GM21717 (cell line): ENCODE data around the gene MMP24OS.

ENCODE experiments used
- ATAC-seq: cut with Tn5 transposase; IDR thresholded peaks from one replicate; pipeline ENCODE4 v1.9.1; 2021; ENCODE audit warnings: mild to moderate bottlenecking, moderate library complexity; ENCODE audit not compliant: unreplicated experiment

MMP24OS gene

GRCh38 chr20:35291654-35292503 is 14.0 kb upstream of the MMP24OS start, which contains the start of gene FAM83C:
FAM83C (minus strand) TSS chr20:35292425; CDS start chr20:35292304, 121 bp downstream.
- no peak for ATAC-seq

GRCh38 chr20:35290887-35291417 is 13.0 kb upstream of the MMP24OS start:
- no peak for ATAC-seq

GRCh38 chr20:35290186-35290886 is 12.4 kb upstream of the MMP24OS start:
- no peak for ATAC-seq

DNA sequence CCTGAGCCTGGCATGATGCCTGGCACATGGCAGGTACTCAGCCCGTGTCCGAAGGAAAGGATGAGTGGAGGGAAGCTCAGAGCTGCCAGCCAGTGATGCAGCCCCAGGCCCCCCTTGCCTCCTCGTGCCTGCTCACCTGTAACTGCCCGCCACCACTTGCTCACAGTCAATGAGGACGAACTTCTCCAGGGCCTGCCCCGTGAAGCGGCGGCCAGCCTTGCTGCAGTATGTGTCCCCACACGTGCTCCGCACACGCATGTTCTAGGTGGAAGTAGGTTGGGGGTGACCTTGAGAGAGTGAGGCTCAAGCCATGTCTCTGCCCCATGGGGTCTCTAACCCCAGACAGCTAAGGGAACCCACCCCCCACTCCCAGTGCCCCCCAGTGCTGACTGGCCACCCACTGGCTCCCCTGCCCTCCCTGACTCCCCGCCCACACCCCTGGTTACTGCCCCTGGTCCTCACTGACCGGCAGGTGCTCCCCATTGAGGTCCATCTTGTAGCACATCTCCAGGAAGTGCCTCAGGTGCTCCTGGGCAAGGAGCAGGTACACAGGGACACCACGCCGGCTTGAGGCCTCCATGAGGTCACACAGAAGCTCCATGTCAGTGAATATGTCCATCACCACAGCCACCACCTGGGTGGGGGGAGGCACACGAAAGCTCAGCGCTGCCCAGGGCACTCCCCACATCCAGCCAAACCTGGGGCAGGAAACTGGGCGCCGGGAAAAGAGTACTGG is 10.6 kb upstream of the MMP24OS start:
- ATAC-seq, result no peak

DNA sequence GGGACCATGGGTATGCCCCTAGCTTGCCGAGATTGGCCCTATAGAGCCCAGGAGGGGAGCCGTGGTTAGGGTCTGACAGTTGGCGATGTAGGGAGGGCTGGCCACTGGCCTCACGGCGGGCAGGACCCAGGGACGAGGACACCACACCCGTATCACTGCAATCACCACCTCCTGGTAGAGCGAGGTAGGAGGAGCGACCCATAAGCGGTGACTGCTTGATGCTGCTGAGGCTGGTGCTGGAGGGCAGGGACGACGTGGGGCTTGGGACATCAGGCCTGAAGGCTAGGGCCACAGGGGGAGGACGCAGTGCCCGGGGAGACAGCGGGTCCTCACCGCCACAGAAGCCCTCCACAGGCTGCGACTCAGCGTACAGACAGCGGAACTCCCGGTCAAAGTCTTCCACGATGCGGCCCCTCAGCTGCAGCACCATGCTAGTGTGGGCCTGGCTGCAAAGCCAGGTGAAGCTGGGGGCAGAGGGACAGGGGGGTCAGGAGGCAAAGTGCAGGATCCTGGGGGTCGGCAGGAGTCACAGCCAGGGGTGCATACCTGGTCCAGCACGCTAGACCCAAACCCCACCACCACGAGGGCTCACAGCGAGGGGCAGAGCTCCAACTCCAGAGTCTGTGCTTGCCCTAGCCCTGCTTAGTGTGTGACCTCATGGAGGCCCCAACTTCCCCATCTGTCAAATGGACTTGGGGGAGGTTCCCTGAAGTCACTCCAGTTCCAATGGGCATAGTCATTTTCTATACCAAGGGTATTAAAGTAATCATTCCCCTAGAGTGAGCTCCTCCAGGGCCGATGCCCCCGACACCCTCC is 9.8 kb upstream of the MMP24OS start:
- no peak for ATAC-seq

DNA sequence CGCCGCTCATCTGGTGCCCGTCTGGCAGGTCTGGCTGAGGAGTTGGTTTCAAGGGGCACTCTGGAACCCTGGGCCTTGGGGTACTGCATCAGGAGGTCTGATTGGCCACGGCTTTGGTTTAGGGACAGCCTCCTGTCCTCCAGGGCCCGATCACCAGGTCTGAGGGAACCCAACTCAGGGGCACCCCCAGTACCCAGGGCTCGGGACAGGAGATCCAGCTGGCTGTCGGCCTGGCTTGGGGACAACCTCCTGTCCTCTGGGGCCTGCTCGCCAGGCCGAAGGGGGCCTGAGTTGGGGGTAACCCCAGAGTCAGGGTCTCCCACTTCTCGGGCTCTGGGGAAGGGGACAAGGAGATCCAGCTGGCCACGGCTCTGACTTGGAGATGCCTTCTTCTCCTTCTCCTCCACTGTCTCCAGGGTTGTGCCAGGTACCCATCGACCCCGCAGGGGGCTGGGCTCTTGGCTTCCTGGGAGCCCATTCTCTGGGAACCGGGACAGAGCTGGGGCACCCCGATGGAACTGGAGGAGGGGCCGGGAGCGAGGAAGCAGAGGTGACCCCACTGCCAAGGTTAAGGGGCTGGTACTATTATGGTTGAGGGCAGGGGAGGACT is 9.1 kb upstream of the MMP24OS start:
- ATAC-seq, result no peak

DNA sequence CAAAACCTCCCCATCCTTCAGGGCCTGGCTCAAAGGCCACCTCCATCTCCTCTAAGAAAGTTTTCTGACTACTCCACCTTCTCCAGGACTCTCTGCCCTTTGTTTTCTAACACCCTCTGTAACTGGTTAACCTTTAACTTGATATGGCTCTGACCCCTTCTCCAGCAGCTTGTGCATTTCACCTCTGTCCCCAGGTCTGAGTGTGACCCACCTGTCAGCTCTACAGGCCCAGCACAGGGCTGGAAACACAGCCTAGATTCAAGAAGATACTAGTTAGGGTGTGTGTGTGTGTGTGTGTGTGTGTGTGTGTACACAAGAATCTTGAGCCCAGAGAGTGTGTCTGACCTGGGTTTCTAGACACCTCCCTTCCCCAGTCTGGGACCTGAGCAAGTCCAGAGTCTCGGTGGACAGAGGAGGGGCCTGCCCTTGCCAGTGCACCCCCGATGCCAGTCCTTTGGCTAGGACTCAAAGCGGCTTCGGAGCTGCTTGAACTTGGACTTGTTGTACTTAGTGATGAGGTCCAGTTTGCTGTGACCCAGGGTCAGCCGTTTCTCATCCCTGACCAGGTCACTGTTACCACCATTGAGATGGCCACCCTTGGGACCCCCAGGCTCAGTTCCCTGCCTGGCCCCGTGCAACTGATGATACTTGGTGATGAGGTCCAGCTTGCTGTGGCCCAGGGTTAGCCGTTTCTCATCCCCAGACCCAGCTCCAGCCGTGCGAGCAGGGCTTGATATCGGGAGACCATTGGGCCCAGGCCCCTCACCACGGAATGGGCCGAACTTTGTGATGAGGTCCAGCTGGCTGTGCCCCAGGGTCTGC is 8.4 kb upstream of the MMP24OS start:
- ATAC-seq, result no peak

DNA sequence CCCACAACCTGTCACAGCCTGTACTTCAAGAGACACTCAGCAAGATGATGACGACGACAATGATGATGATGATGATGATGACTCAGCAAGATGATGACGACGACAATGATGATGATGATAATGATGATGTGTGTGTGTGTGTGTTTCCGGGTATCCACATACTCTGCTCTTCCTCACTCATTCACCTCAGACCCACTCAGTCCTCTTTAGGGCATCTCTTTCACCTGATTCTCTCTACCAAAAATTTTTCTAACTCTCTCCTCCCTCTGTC is 7.8 kb upstream of the MMP24OS start:
- ATAC-seq, result no peak

- no peak for ATAC-seq
Observed at GRCh38 chr20:35284992-35285805, 7.3 kb upstream of the MMP24OS start.

GRCh38 chr20:35284267-35284991 is 6.5 kb upstream of the MMP24OS start, which contains the start of gene EIF6:
EIF6 (minus strand) TSS chr20:35284772; CDS start chr20:35284487, 285 bp downstream.
- peak; percentile 79 for ATAC-seq

DNA sequence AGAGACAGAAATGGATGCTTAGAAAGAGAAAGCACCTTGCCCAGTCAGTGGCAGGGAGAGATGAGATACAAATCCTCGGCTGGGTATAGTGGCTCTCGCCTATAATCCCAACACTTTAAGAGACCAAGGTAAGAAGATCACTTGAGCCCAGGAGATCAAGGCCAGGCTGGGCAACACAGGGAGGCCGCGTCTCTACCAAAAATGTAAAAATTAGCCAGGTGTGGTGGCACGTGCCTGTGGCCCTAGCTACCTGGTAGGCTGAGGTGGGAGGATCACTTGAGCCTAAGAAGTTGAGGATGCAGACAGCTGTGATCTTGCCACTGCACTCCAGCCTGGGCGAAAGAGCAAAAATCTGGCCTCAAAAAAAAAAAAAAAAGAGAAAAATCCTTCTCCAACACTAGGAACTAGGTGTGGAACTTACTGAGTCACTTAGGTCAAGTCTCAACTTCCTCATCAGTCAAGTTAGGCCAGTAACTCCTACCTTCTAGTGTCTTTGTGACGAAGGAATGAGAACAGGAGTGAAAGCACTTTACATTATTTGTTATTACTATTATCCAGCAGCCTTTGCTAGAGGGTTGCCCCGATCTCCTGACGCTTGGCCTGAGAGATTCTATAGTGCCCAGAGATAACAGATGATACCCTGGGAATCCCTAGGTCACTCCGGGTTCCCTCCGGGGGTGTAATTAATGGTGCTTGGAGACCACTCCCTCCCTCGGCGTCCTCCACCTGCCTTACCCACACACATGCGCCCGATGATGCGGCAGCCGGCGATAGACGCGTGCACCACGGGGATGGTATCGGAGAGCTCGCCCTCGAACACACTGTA is 5.7 kb upstream of the MMP24OS start:
- no peak for ATAC-seq

DNA sequence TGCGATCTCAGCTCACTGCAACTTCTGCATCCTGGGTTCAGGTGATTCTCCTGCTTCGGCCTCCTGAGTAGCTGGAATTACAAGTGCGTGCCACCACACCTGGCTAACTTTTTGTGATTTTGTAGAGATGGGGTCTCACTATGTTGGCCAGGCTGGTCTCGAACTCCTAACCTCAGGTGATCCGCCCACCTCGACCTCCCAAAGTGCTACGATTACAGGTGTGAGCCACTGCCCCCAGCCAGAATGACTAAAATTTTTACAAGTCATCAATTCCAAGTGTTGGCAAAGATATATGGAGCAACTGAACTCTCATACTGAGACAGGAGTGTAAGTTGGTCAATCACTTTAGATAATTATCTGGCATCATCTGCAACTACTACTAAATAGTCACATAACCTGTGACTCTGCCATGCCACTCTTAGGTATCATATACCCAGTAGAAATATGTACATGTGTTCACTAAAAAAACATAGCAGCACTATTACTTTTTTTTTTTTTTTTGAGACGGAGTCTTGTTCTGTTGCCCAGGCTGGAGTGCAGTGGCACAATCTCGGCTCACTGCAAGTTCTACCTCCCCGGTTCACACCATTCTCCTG is 3.7 kb upstream of the MMP24OS start:
- ATAC-seq, result no peak

DNA sequence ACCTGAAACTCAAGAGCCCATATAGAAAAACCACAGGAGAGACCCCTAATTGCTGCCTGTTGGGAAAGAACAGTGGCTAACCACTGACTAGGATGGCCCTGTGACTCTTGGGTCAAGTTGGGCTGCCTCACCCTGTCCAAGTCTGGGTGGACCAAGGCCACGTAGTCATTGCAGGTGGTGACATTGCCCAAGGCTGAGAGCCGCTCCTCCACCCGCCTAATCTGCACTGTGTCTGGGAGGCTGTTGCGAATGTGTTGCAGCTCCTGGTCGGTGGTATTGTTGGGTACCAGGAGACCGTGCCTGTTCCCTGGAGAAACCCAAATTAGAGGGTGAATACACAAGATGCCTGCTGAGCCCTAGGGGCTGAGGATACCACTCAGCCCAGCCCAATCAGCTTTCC is 2.6 kb upstream of the MMP24OS start:
- ATAC-seq, result no peak

- no peak for ATAC-seq
Observed at GRCh38 chr20:35279533-35280174, 1.7 kb upstream of the MMP24OS start.

- no peak for ATAC-seq
Observed at GRCh38 chr20:35279040-35279439, 1.1 kb upstream of the MMP24OS start.

DNA sequence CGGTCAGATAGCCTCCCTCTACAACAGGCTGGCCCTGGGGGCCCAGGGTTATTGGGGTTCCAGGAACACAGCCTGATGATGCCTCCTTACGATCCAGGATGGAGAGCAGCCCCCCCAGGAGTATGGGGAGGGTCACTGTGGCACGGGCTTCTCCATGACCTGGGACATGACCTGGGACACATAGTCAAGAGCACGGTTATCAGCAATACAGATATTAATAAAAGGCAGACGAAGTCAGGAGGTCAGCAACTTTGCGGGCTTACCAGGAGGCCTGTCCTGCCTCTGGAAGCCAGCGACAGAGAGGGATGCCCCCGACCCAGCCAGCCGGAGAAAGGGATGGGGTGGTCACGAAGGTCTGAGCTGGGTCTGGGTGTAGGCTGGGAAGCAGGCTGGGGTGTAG is 795 bp downstream of the MMP24OS start:
- no peak for ATAC-seq
